H1 (cell line): ENCODE measurements around the gene KIF5C. TPM values are rescaled to one million over a fixed set of nuclear protein-coding genes. Genes with fewer than 3 reads are reported as not detected.

Experiments
- ASH2L ChIP-seq: fragments of 200-600, 300-600 bp; sonication (generic); IDR thresholded peaks from one replicate; pipeline ENCODE4 v1.7.1; 2017; ENCODE audit warnings: low read length
- CHD1 ChIP-seq: IDR thresholded peaks from 2 replicates; pipeline ENCODE4 v1.6.1; 2012; ENCODE audit warnings: low read depth, low read length, improper control_type of control experiment
- CHD7 ChIP-seq: fragments of 300-600 bp; sonication (generic); IDR thresholded peaks from 2 replicates; pipeline ENCODE4 v1.7.1; 2012; ENCODE audit warnings: low read length, moderate library complexity, mild to moderate bottlenecking, inconsistent platforms; ENCODE audit not compliant: insufficient replicate concordance
- JUN ChIP-seq: IDR thresholded peaks from 2 replicates; pipeline ENCODE4 v1.6.1; 2011; ENCODE audit warnings: low read depth, mild to moderate bottlenecking, improper control_type of control experiment, low read length
- KDM4A ChIP-seq: IDR thresholded peaks from one replicate; pipeline ENCODE4 v1.7.1; 2012; ENCODE audit warnings: low read depth, mild to moderate bottlenecking, moderate library complexity, low read length, inconsistent platforms; ENCODE audit not compliant: severe bottlenecking
- POLR2AphosphoS5 ChIP-seq: IDR thresholded peaks from 2 replicates; pipeline ENCODE4 v1.6.1; 2011; ENCODE audit warnings: low read depth, low read length
- RFX5 ChIP-seq: IDR thresholded peaks from 2 replicates; pipeline ENCODE4 v1.6.1; 2011; ENCODE audit warnings: low read depth, low read length, improper control_type of control experiment, borderline replicate concordance
- SIN3A ChIP-seq, 2 experiments: IDR thresholded peaks in 1 of 2; conservative IDR thresholded peaks in 1 of 2; 2 replicates each; pipeline ENCODE4 v1.6.1; 2011 to 2012; ENCODE audit warnings: low read length in 2 of 2, improper control_type of control experiment in 1 of 2, low read depth in 1 of 2, mild to moderate bottlenecking in 1 of 2
- SP1 ChIP-seq: IDR thresholded peaks from 2 replicates; pipeline ENCODE4 v1.6.1; 2011; ENCODE audit warnings: low read depth, low read length
- TAF7 ChIP-seq: optimal IDR thresholded peaks from 2 replicates; pipeline ENCODE3; 2011; ENCODE audit warnings: low read depth, mild to moderate bottlenecking, inconsistent platforms, low read length, moderate library complexity, borderline replicate concordance
- TBP ChIP-seq: IDR thresholded peaks from 2 replicates; pipeline ENCODE4 v1.6.1; 2011; ENCODE audit warnings: low read depth, low read length, improper control_type of control experiment
- TCF12 ChIP-seq: IDR thresholded peaks from 2 replicates; pipeline ENCODE4 v1.6.1; 2011; ENCODE audit warnings: low read depth, mild to moderate bottlenecking, low read length
- TEAD4 ChIP-seq: IDR thresholded peaks from 2 replicates; pipeline ENCODE4 v1.6.1; 2012; ENCODE audit warnings: low read depth, low read length, inconsistent platforms, mixed read lengths
- polyA plus RNA-seq, 7 experiments: library from polyadenylated mRNA; depleted of rRNA in 3 of 7; stranded (reverse) in 5 of 7; unstranded in 2 of 7; fragments of >200 nt in 5 of 7; fragments of 200-250 nt in 2 of 7; gene quantifications; 1 replicate in 5 of 7; 2 replicates in 1 of 7; 4 replicates in 1 of 7; pipeline versions ENCODE4 v1.2.1 to v1.2.3, GENCODE V29; 2011 to 2013; ENCODE audit warnings: missing spikeins in 2 of 7, mixed read lengths in 2 of 7
- total RNA-seq: library from RNA; stranded (reverse); fragmentation: NEBNext Ultra II Directional; extraction: Animal tissue kit (Norgen Biotek cat#: 25700); gene quantifications from 2 replicates; pipeline ENCODE4 v1.2.1, GENCODE V29; 2021

KIF5C gene
- total and polyA plus RNA-seq, 2 of the 8 experiments (the other 6 are each of a cell fraction or from before 2014, with no cell fraction given): 16.3 to 66.4 TPM

- TF ChIP-seq CHD7: no peak
- no peak for TF ChIP-seq SIN3A (conservative IDR thresholded peaks at IDR 0.05 in 1 of 2, IDR thresholded peaks at IDR 0.05 in 1 of 2; ENCODE audit: low read depth in 1 of 2, low read length in 2 of 2)
- TF ChIP-seq TAF7: no peak
- TF ChIP-seq TCF12: no peak
- no peak for TF ChIP-seq CHD1
- no peak for TF ChIP-seq TBP
- TF ChIP-seq POLR2AphosphoS5: no peak
- TF ChIP-seq KDM4A: no peak
- no peak for TF ChIP-seq JUN
- TF ChIP-seq ASH2L: no peak
- TF ChIP-seq RFX5: no peak
- no peak for TF ChIP-seq TEAD4
- no peak for TF ChIP-seq SP1
Observed at GRCh38 chr2:148963461-148963860, 88.4 kb downstream of the KIF5C start (continued).
